HG02610 (cell line): ENCODE measurements around the gene CD320.
"Not testable (repeated sequence)": the region's sequence is repeated elsewhere in the genome, so short reads cannot be mapped to it uniquely, and the experiment has no call there.

Experiments
- ATAC-seq: cut with Tn5 transposase; IDR thresholded peaks from one replicate; pipeline ENCODE4 v1.9.1; 2021; ENCODE audit warnings: mild to moderate bottlenecking, moderate library complexity; ENCODE audit not compliant: unreplicated experiment

The CD320 gene

DNA sequence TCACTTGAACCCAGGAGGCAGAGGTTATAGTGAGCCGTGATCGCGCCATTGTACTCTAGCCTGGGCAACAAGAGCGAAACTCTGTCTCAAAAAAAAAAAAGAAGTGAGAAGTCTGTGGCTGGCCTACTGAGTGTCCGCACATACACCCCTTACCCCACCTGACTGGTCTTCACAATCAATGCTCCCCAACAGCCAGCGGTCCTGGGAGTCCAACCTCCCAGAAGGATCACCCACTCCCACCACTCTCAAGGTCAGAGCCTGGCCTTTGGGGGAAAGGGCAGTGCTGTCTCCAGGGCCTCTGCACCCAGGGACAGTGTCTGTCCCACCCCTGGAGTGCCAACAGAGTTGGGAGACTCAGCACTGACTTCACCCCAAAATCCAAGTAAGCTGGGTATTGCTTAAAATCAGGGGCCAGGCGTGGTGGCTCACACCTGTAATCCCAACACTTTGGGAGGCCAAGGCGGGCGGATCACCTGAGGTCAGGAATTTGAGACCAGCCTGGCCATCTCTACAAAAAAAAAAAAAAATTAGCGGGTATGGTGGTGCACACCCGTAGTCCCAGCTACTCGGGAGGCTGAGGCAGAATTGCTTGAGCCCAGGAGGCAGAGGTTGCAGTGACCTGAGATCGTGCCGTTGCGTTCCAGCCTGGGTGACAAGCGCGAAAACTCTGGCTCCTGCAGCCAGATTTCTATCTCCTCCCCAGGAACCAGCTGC is 2.3 kb upstream of the CD320 start:
- no peak for ATAC-seq

DNA sequence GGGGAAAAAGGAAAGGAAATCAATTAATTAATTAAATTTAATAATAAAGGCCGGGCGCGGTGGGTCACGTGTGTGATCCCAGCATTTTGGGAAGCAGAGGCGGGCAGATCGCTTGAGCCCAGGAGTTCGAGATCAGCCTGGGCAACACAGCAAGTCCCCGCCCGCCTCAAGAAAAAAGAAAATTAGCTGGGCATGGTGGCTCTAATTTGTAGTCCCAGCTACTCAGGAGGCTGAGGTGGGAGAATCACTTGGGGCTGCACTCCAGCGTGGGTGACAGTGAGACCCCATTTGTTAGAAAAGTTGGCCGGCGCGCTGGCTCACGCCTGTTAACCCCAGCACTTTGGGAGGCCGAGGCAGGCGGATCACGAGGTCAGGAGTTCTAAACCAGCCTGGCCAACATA is 733 bp upstream of the CD320 start:
- no peak for ATAC-seq

DNA sequence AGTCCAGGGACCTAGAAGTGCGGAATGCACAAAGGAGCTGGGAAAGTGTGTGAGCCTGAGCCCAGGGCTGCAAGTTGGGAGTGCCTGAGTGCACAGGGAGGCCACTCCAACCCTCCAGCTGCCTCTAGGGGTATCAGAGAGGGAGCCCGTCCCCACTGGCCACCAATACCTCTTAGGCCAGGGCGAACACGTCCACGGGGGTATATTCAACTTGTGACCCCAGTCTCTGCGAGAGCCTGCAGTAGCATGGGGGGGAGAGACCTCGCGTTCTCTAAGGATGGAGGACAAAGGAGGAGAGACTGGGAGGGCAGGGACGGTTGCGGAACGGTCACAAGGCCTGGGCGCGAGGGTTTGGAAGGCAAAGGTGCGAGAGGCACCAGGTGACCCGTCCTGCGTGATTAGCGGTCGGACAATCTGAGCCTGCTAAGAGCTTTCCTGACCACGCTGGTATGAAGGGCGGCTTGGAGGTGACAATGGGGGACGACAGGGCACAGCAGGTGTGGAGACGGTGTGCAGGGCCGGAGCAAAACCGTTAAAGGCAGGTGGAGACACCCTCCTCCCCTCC is 676 bp downstream of the CD320 start:
- ATAC-seq: no peak

DNA sequence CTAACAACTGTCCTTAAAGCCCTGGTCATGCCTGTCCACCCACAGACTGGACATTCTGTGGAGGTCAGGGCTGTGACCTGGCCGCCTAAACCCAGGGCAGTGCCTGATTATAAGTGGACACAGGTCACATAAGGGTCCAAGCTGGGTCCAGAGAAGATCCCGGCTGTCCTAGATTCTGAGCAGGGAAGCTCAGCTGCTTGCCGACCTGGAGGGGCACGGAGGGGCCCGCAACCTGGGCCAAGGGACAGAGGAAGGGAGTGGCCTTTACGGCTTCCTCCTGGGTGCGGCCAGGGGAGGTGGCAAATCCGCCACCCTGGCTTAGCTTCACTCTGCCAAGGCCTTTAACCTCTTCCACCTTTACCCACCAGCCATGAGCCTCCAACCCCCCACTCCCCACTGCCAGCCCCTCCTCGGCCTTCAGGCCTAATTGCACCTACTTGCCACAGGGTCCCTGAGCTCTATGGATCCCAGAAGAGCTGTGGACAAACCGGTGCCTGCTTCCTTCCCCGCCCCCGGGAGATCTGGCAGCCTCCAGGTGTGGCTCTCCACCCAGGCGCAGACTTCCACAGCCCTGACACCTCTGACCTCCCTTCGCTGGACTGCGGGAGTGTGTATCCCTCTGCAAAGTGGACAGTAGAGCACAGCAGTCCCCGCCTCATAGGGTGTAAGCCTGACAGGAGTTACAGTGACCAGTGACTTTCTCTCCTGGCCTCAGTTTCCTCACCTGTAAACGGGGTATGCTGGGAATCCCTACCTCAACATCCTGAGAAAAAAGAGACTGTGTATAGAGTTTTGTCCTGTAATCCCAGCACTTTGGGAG is 1.7 kb downstream of the CD320 start:
- no peak for ATAC-seq

DNA sequence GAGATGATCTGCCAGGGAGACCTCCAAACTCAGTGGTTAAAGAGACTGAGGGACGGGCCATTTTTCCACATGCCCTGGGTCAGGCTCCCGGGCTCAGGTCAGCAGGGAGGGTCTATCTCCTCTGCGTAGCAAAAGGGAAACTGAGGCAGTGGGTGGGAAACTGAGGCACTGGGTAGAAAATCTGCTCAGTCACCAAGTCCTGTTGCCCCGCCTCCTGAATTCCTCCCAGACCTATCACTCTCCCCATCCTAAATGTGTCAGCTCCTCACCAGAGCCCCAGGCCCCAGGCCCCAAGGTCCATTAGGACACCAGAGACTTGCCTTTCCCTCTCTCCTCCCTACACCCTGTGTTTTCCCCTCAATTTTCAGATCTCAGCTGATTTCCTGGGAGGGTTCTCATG is 2.4 kb downstream of the CD320 start:
- ATAC-seq: no peak

DNA sequence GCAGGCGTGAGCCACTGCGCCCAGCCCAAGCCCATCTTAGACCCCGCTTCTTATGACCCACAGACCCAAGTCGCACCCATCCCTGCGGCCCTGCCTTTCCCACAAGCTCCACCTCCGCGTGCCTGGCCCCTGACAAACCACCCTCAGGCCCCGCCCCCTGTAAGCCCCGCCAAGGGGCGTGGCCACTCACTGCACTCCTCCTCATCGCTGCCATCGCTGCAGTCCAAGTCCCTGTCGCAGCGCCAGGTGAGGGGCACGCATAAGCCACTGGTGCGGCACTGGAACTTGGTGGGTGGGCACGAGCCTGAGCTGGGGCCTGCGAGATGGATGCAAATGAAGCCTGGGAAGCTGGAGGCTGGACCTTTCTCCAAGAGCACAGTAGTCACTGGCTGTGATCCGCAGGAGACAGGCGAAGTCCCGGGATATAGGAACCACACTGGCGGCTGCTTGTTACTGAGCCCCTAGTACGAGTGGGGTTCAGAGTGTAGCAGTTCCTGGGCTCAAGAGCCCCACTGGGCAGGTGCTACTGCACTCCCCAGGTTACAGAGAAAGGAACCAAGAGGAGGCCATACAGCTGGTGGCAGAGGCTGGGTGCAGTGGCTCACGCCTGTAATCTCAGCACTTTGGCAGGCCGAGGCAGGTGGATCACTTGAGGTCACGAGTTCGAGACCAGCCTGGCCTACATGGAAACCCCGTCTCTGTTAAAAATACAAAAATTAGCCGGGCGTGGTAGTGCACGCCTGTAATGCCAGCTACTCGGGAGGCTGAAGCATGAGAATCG is 3.1 kb downstream of the CD320 start:
- no peak for ATAC-seq

DNA sequence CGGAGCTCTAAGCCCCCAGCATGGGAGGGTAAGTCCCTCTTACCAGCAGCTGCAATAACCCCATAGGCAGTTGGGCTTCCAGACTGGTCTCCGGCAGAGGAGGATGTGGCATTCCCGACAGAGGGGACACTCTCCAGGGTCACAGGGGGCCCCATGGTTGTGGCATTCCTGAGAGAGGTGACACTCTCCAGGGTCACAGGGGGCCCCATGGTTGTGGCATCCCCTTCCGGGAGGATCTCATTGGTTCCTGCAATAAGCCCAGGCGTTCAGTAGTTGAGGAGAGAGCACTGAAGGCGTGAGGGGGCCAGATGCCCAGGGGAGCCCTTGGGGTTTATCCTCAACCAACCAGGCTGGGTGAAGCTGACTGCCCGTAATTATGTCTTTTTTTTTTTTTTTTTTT is 5.4 kb downstream of the CD320 start:
- no peak for ATAC-seq

DNA sequence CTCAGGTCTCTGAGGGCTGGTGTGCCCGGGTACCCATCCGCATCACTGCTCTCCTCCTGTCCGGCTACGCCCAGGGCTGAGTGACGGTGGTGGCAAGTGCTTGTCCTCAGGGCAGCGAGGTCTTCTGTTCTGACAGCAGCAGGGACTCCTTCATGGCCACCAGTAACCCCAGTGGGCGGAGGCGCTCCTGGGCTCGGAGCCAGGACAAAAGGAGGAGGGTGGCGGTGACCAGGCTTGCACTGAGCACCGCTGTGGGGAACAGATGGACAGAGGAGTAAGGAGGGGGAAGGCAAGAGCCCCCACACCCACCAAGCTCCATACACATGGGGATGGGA is 5.8 kb downstream of the CD320 start:
- no peak for ATAC-seq

DNA sequence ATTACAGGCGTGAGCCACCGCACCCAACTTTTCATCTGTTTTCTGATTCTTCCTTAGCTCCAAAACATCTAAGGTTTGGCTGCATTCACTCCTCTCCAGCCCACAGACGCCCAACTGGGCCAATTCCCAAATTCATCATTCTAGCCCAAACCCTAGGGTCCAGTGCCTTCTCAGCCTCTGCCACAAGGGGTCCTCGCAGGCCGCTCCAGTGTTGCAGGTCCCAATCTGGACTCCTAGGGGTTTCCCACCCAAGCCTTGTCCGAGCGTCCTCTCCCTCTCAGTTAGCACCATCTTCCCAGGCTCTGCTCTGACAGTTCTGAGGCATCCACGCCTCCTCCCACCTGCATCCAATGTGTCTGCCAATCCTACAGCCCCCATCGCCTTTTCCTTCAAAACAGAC is 16.8 kb downstream of the CD320 start:
- not testable (repeated sequence) for ATAC-seq

DNA sequence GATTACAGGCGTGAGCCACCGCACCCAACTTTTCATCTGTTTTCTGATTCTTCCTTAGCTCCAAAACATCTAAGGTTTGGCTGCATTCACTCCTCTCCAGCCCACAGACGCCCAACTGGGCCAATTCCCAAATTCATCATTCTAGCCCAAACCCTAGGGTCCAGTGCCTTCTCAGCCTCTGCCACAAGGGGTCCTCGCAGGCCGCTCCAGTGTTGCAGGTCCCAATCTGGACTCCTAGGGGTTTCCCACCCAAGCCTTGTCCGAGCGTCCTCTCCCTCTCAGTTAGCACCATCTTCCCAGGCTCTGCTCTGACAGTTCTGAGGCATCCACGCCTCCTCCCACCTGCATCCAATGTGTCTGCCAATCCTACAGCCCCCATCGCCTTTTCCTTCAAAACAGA is 31.6 kb downstream of the CD320 start:
- not testable (repeated sequence) for ATAC-seq

DNA sequence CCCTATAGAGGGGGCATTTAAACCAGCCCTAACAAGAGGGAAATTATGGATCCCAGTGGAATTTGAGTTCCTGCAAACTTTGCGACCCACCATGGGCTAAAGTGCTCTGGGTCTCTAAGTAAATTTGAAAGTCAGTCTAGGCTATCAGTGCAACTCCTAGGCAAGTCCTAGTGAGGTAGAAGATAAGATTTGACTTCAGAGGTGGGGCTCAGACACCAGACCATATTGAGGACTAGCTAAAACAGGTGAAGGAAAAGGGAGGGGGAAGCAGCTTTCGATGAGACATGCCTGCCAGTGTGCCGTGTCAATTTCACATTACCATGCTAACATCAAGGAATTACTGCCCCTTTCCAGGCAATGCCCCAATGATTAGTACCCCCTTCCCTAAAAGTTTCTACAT is 38.4 kb downstream of the CD320 start:
- ATAC-seq: no peak

DNA sequence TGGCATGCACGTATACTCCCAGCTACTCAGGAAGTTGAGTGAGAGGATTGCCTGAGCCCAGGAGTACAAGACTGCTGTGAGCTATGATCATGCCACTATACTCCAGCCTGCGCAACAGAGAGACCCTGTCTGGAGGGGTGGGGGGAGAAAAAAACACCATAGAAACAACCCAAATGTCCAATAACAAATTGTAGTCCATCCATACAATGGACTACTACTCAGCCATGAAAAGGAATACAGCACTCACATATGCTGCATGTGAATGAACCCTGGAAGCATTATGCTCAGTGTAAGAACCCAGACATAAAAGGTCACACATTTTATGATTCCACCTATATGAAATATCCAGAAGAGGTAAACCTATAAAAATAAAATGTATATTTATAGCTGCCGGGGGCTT is 42.3 kb downstream of the CD320 start:
- no peak for ATAC-seq

DNA sequence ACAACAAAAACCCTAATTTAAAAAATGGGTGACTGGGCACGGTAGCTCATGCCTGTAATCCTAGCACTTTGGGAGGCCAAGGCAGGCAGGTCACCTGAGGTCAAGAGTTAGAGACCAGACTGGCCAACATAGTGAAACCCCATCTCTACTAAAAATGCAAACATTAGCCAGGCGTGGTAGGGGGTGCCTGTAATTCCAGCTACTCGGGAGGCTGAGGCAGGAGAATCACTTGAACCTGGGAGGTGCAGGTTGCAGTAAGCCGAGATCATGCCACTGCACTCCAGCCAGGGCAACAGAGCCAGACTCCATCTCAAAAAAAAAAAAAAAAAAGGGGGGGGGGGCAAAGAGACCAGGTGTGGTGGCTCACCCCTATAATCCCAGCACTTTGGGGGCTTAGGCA is 43.9 kb downstream of the CD320 start:
- ATAC-seq: not testable (repeated sequence)

DNA sequence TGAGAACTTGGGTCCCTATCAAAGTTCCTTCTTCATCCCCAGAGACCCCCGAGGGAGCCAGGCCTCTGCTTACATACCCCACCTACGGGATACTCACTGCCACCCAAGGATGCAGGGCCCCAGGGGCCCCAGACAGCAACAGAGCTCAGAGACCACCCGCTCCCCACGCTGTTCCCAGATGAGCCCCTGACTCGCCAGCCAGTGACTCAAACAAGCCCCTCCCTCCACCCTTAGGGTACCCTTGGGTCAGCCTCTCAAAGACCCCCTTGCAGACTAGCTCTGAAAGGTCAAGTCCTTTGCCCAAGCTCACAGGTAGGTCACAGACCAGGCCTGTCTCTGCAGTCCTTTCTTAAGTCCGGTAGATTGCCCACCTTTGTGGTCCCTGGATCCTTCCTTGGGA is 45.7 kb downstream of the CD320 start:
- no peak for ATAC-seq

DNA sequence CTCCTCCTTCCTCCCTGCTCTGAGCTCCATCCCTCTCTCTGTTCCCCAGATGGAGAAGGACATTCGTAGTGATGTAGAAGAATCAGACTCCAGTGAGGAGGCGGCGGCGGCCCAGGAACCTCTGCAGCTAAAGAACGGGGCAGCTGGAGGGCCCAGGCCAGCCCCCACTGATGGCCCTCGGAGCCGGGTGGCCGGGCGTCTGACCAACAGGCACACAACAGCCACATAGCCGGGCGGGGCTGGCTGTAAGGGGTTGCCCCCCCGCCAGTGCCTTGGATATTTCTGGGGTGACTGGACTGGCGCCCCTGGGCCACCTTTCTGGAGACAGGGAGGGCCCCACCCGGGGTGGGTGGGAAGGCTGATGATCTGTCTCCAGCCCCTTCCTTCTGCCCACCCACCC is 46.3 kb downstream of the CD320 start:
- no peak for ATAC-seq

DNA sequence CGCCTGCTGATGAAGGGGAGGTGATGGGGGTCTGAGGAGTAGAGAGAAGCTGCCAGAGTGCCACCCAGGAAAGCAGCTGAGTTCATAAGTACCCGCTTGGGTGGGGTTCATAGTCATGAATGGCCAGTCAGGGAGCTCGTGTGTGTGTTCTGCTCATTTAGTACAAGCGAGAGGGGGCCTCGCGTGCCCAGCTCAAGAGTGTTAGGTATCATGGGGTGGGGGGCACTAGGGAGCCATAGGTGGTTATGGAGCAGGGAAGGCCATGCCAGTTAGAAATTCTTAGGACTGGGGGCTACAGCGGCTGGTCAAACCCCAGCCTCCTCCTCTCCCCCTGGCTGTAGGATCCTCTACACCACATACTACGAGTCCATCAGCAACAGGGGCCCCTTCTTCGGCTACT is 46.8 kb downstream of the CD320 start:
- ATAC-seq: no peak

DNA sequence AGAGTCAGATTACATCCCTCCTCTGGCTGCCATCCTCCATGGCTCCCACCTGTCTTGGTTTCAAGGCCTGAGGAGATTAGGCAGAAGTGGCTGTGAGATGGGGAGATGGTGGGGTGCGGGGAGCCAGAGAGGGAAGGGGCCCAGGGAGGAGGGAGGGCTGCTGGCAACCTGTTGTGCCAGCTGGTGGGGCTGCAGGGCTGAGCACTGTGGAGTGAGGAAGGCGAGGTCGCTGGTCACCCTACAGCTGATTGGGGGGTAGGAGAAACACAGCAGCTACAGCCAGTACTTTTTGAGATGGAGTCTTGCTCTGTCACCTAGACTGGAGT is 48.3 kb downstream of the CD320 start:
- ATAC-seq: no peak

DNA sequence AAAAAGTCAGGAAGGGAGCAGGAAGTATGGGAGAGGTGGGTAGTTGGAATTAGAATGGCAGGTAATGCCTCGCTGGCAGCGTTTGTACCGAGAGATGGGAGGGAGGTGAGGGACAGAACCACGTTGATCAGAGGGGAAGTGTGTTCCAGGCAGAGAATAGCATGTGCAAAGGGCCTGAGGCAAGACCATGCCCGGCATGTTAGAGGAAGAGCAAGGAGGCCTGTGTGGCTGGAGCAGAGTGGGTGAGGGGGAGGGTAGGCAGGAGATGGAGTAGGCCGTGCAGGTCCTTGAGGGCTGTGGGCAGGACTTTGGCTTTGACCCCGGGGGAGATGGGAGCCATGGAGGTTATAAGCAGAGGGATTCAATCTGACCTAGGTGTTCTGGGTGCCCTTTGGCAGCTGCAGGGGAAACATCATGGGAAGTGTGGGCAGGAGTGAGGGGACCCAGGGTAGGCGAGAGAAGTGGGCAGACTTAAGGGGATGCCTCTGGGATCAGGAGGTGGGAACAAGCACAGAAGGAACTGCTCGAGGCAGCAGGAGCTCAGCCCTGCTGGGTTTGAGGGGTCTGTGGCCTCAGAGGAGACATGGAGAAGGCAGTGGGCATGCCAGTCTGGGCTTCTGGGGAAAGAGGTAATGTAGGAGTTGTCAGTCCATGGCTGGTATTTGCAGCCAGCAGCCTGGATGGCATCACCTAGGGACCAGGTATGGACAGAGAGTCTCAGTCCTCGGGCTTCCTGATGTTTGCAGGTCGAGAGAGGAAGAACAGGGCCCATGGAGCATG is 48.8 kb downstream of the CD320 start:
- no peak for ATAC-seq

DNA sequence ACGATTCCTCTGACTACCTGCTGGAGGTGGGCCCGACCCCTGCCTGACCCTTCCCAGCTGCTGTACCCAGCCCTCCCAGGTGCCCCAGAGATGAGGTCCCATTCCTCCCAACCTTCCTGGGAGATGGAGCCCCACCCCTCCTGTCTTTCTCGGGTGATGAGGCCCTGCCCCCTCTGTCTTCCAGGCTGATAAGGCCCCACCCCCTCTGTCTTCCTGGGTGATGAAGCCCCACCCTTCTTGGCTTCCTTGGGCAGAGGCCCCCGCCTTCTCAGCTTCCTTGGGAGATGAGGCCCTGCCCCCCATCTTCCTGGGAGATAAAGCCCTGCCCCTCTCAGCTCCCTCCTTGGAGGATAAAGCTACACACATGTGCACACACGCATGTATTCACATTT is 51.1 kb downstream of the CD320 start:
- no peak for ATAC-seq

DNA sequence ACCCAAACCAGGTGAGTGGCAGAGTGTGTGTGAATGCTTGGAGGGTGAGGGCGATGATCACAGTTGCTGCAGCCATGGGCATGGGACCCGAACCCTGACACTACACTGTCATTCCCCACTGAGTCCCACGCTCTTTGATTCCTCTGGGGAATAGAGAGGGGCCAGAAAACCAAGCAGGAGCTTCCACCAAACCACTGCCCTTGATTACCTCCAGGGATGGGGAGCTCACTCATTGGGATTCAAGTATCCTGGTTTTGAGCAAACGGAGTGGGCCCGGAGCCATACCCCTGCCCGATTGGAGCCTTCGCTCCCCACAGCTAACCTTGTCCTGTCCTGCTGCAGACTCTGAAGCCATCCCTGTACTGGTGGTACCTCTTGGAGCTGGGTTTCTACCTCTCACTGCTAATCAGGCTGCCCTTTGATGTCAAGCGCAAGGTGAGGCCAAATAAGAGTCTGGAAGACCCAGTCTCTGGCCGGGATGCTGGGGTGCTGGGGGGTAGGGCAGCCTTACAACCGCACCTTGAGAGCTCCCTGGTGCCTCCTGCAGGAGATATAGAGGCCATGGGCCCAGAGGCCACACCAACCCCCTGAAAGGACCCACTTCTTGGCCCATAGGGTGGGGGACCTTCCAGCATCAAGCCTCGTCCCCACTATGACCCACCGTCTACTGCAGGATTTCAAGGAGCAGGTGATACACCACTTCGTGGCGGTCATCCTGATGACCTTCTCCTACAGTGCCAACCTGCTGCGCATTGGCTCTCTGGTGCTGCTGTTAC is 51.7 kb downstream of the CD320 start:
- no peak for ATAC-seq
